T-helper 17 cell (primary cell): ENCODE measurements around the gene NAB1. TPM values are rescaled to one million over a fixed set of nuclear protein-coding genes. Genes with fewer than 3 reads are reported as not detected.
"Not testable (repeated sequence)": the region's sequence is repeated elsewhere in the genome, so short reads cannot be mapped to it uniquely, and the experiment has no call there.

ENCODE experiments used
- ATAC-seq: fragments of 150-1000 bp; cut with Tn5 transposase; 2 replicates; pipeline ENCODE4 v1.10.0; 2021; ENCODE audit warnings: mild to moderate bottlenecking, moderate library complexity
- DNase-seq, 3 donors: peaks; one replicate each; pipeline versions ENCODE4 v3.0.0 to v3.0.0-alpha.2; 2020 to 2021
- H3K9me3 ChIP-seq: one replicate; pipeline ENCODE4 v1.7.0; 2013; ENCODE audit warnings: low read length, mild to moderate bottlenecking; ENCODE audit not compliant: control insufficient read depth, poor library complexity, severe bottlenecking
- H3K27ac Mint-ChIP-seq: one replicate; pipeline ENCODE4 v1.8.0; 2022; ENCODE audit warnings: mild to moderate bottlenecking, moderate library complexity, mixed read lengths
- H3K27me3 Mint-ChIP-seq: one replicate; pipeline ENCODE4 v1.8.0; 2022; ENCODE audit warnings: mixed read lengths
- H3K36me3 Mint-ChIP-seq: one replicate; pipeline ENCODE4 v1.8.0; 2022; ENCODE audit warnings: low read depth, mixed read lengths
- H3K4me1 Mint-ChIP-seq: one replicate; pipeline ENCODE4 v1.8.0; 2022; ENCODE audit warnings: mild to moderate bottlenecking, mixed read lengths
- H3K4me3 Mint-ChIP-seq: one replicate; pipeline ENCODE4 v1.8.0; 2022; ENCODE audit warnings: mild to moderate bottlenecking, moderate library complexity, mixed read lengths
- total RNA-seq, 4 donors: library from RNA in 2 of 4; stranded (reverse) in 2 of 4; gene quantifications; one replicate each; pipeline ENCODE4 v1.2.3 and lab custom pipeline; 2022 to 2026

Gene NAB1
- total RNA-seq = 10 to 100 TPM; 22.0 to 29.0 TPM
- total RNA-seq (lab: John Stamatoyannopoulos, UW) = 33.9 to 46.0 reads per million in 2 donors

- Mint-ChIP-seq H3K27ac (peak within 1 kb of the TSS; percentile 94), H3K36me3 (peaks cover 2% of the 10 kb centered on the region), H3K27me3 (no peaks in the 10 kb centered on the region), H3K4me3 (peak within 1 kb of the TSS; percentile 96), H3K4me1 (peaks cover 22% of the 10 kb centered on the region)
- no peaks in the 10 kb centered on the region for H3K9me3 ChIP-seq
- DNase-seq (peak; percentile 34 to 61 (median 55)), ATAC-seq (peak; percentile 51)
Observed at GRCh38 chr2:190649035-190649797, at the start of gene NAB1. NAB1 (plus strand) TSS chr2:190649083; CDS start chr2:190659177, 10,094 bp downstream.

- Mint-ChIP-seq H3K4me3 (no peak overlapping the region), H3K4me1 (peaks cover 2% of the 10 kb centered on the region), H3K36me3 (no peaks in the 10 kb centered on the region), H3K27ac (no peak overlapping the region), H3K27me3 (no peaks in the 10 kb centered on the region)
- DNase-seq (no peak), ATAC-seq (no peak)
- no peaks in the 10 kb centered on the region for H3K9me3 ChIP-seq
Observed at GRCh38 chr2:190599546-190600220, 49.2 kb upstream of the NAB1 start.

GRCh38 chr2:190600293-190601103, 48.4 kb upstream of the NAB1 start:
- ATAC-seq = no peak
- Mint-ChIP-seq H3K27ac (no peak overlapping the region), H3K4me3 (no peak overlapping the region), H3K4me1 (peaks cover 2% of the 10 kb centered on the region), H3K36me3 (no peaks in the 10 kb centered on the region), H3K27me3 (no peaks in the 10 kb centered on the region)
- H3K9me3 ChIP-seq = no peaks in the 10 kb centered on the region
- DNase-seq = no peak

GRCh38 chr2:190603374-190603773, 45.5 kb upstream of the NAB1 start:
- Mint-ChIP-seq H3K27ac (no peak overlapping the region), H3K27me3 (no peaks in the 10 kb centered on the region), H3K36me3 (no peaks in the 10 kb centered on the region), H3K4me1 (peaks cover 2% of the 10 kb centered on the region), H3K4me3 (no peak overlapping the region)
- DNase-seq = no peak
- no peak for ATAC-seq
- no peaks in the 10 kb centered on the region for H3K9me3 ChIP-seq

- Mint-ChIP-seq H3K27ac (no peak overlapping the region), H3K4me3 (no peak overlapping the region), H3K36me3 (no peaks in the 10 kb centered on the region), H3K27me3 (no peaks in the 10 kb centered on the region), H3K4me1 (peaks cover 2% of the 10 kb centered on the region)
- ATAC-seq = no peak
- no peaks in the 10 kb centered on the region for H3K9me3 ChIP-seq
- DNase-seq = no peak
Observed at GRCh38 chr2:190607014-190607597, 41.8 kb upstream of the NAB1 start.

GRCh38 chr2:190607657-190608357, 41.1 kb upstream of the NAB1 start:
- Mint-ChIP-seq H3K36me3 (no peaks in the 10 kb centered on the region), H3K4me3 (no peak overlapping the region), H3K27me3 (no peaks in the 10 kb centered on the region), H3K27ac (no peak overlapping the region), H3K4me1 (peaks cover 2% of the 10 kb centered on the region)
- ATAC-seq = no peak
- H3K9me3 ChIP-seq = no peaks in the 10 kb centered on the region
- no peak for DNase-seq

GRCh38 chr2:190608863-190609262, 40.0 kb upstream of the NAB1 start:
- not testable (repeated sequence) for H3K4me1 Mint-ChIP-seq, H3K4me3 Mint-ChIP-seq, H3K27me3 Mint-ChIP-seq

GRCh38 chr2:190609397-190609796, 39.5 kb upstream of the NAB1 start:
- not testable (repeated sequence) for H3K27ac Mint-ChIP-seq, DNase-seq, H3K36me3 Mint-ChIP-seq, H3K4me1 Mint-ChIP-seq, H3K27me3 Mint-ChIP-seq, H3K9me3 ChIP-seq, H3K4me3 Mint-ChIP-seq, ATAC-seq

More at GRCh38 chr2:190608863-190609262, 40.0 kb upstream of the NAB1 start:
- not testable (repeated sequence) for H3K9me3 ChIP-seq, H3K27ac Mint-ChIP-seq, ATAC-seq, DNase-seq, H3K36me3 Mint-ChIP-seq

- H3K27ac Mint-ChIP-seq, H3K9me3 ChIP-seq, H3K27me3 Mint-ChIP-seq, H3K4me3 Mint-ChIP-seq, ATAC-seq, H3K36me3 Mint-ChIP-seq, H3K4me1 Mint-ChIP-seq, DNase-seq: not testable (repeated sequence)
Observed at GRCh38 chr2:190610528-190610927, 38.4 kb upstream of the NAB1 start.

- Mint-ChIP-seq H3K36me3 (no peaks in the 10 kb centered on the region), H3K4me3 (no peak overlapping the region), H3K27me3 (peaks cover 8% of the 10 kb centered on the region), H3K4me1 (peaks cover 2% of the 10 kb centered on the region), H3K27ac (no peak overlapping the region)
- ATAC-seq (no peak), DNase-seq (no peak)
- no peaks in the 10 kb centered on the region for H3K9me3 ChIP-seq
Observed at GRCh38 chr2:190615555-190616200, 33.2 kb upstream of the NAB1 start.

- Mint-ChIP-seq H3K27ac (no peak overlapping the region), H3K27me3 (peaks cover 8% of the 10 kb centered on the region), H3K36me3 (no peaks in the 10 kb centered on the region), H3K4me1 (peaks cover 2% of the 10 kb centered on the region), H3K4me3 (no peak overlapping the region)
- H3K9me3 ChIP-seq = no peaks in the 10 kb centered on the region
- ATAC-seq = no peak
- no peak for DNase-seq
Observed at GRCh38 chr2:190618030-190618429, 30.9 kb upstream of the NAB1 start.

GRCh38 chr2:190625691-190626090, 23.2 kb upstream of the NAB1 start:
- DNase-seq (no peak), ATAC-seq (no peak)
- Mint-ChIP-seq H3K4me1 (peaks cover 12% of the 10 kb centered on the region), H3K27ac (no peak overlapping the region), H3K27me3 (peaks cover 16% of the 10 kb centered on the region), H3K4me3 (no peak overlapping the region), H3K36me3 (no peaks in the 10 kb centered on the region)
- H3K9me3 ChIP-seq = no peaks in the 10 kb centered on the region
